Caco-2 (cell line): ENCODE measurements around the gene FNDC3A. TPM values are rescaled to one million over a fixed set of nuclear protein-coding genes. Genes with fewer than 3 reads are reported as not detected.

Experiments used
- BruUV-seq: library from RNA; stranded (reverse); fragments of 400-500 nt; replicated peaks from 2 replicates; lab custom pipeline; 2021; lab: Mats Ljungman, UMichigan
- CTCF ChIA-PET: fragments of 300-600 bp; sonication (Branson Sonifier 250); formaldehyde crosslinking; loops from one replicate; lab custom pipeline; 2022; ENCODE audit warnings: antibody characterized with exemption; lab: Charles Lee
- POLR2A ChIA-PET: fragments of 300-600 bp; sonication (Branson Sonifier 250); formaldehyde crosslinking; loops from one replicate; lab custom pipeline; 2022; ENCODE audit warnings: antibody characterized with exemption; lab: Charles Lee
- DNase-seq, 2 experiments: peaks; one replicate each; pipeline versions ENCODE4 v3.0.0 to v3.0.0-alpha.2; 2020 to 2022
- H3K27me3 ChIP-seq: replicated peaks from 2 replicates; pipeline ENCODE4 v1.6.0; 2011; ENCODE audit warnings: low read length; ENCODE audit not compliant: control insufficient read depth, insufficient read depth
- H3K36me3 ChIP-seq: 2 replicates; pipeline ENCODE4 v1.5.1; 2011; ENCODE audit warnings: low read length; ENCODE audit not compliant: control insufficient read depth, insufficient read depth
- H3K4me1 ChIP-seq: fragments of 250-450 bp; sonication (Bioruptor Pico); 2 replicates; pipeline ENCODE4 v1.5.1; 2020; ENCODE audit warnings: mild to moderate bottlenecking
- H3K4me3 ChIP-seq: 2 replicates; pipeline ENCODE4 v1.5.1; 2011; ENCODE audit warnings: low read depth, mild to moderate bottlenecking, control low read depth, low read length
- H3K9me3 ChIP-seq: fragments of 250-450 bp; sonication (Bioruptor Pico); 2 replicates; pipeline ENCODE4 v1.5.1; 2020; ENCODE audit warnings: mild to moderate bottlenecking, moderate library complexity
- H3K27ac Mint-ChIP-seq: one replicate; pipeline ENCODE4 v1.8.0; 2022; ENCODE audit warnings: mixed read lengths; ENCODE audit not compliant: unreplicated experiment
- H3K27me3 Mint-ChIP-seq: one replicate; pipeline ENCODE4 v1.8.0; 2022; ENCODE audit warnings: mixed read lengths; ENCODE audit not compliant: insufficient read depth, unreplicated experiment
- H3K36me3 Mint-ChIP-seq: one replicate; pipeline ENCODE4 v1.8.0; 2022; ENCODE audit warnings: mild to moderate bottlenecking, mixed read lengths; ENCODE audit not compliant: insufficient read depth, unreplicated experiment
- H3K4me1 Mint-ChIP-seq: one replicate; pipeline ENCODE4 v1.8.0; 2022; ENCODE audit warnings: low read depth, mixed read lengths; ENCODE audit not compliant: unreplicated experiment
- H3K4me3 Mint-ChIP-seq: one replicate; pipeline ENCODE4 v1.8.0; 2022; ENCODE audit warnings: mild to moderate bottlenecking, moderate library complexity, mixed read lengths; ENCODE audit not compliant: unreplicated experiment
- H3K9me3 Mint-ChIP-seq: one replicate; pipeline ENCODE4 v1.8.0; 2022; ENCODE audit warnings: mixed read lengths; ENCODE audit not compliant: unreplicated experiment
- CTCF ChIP-seq, 2 experiments: fragments of 200-600 bp in 1 of 2; IDR thresholded peaks; 1 replicate in 1 of 2; 2 replicates in 1 of 2; pipeline versions ENCODE4 v1.5.1 to v1.8.0; 2011 to 2022; ENCODE audit warnings: antibody characterized with exemption in 1 of 2, control low read depth in 1 of 2, inconsistent platforms in 1 of 2, low read depth in 1 of 2, low read length in 1 of 2, mild to moderate bottlenecking in 1 of 2, moderate library complexity in 1 of 2; ENCODE audit not compliant: insufficient read depth in 1 of 2, severe bottlenecking in 1 of 2, unreplicated experiment in 1 of 2
- intact Hi-C: fragments of 100-400 bp; cut with micrococcal nuclease; formaldehyde crosslinking; loops from one replicate; pipeline ENCODE4 v1.10.0; 2022; ENCODE audit not compliant: unreplicated experiment
- total RNA-seq: library from RNA; stranded (reverse); gene quantifications from 2 replicates; pipeline ENCODE4 v1.2.3, GENCODE V29; 2022

FNDC3A gene
- total RNA-seq, 1 experiment from 2014 or later: 32.5 TPM

- DNase-seq: no peak
- peak overlapping the region; percentile 88 for H3K27ac Mint-ChIP-seq
- ChIA-PET CTCF (interaction anchor here (0.6 to 2.1 kb wide), 5 partner anchors 10 to 364 kb away, joined by 3 to 20 read pairs (median 5); partner anchors contain the start of gene MLNR), POLR2A (interaction anchor here (0.5 to 2.0 kb wide), 4 partner anchors 11 to 201 kb away, joined by 3 to 10 read pairs (median 4); partner anchors contain the start of genes CAB39L and SETDB2)
- intact Hi-C loops: loop anchor here (1.0 kb wide), 1 partner anchor 8 kb away; no protein-coding TSS in a partner anchor
- H3K27me3 Mint-ChIP-seq: peaks cover 2% of the 10 kb centered on the region
- H3K4me3 Mint-ChIP-seq: peak overlapping the region; percentile 89
- Histone ChIP-seq H3K36me3 (no peaks in the 10 kb centered on the region), H3K9me3 (no peaks in the 10 kb centered on the region), H3K27me3 (no peaks in the 10 kb centered on the region), H3K4me3 (peak overlapping the region; percentile 97), H3K4me1 (peaks cover 4% of the 10 kb centered on the region; the same call in 1 of the 2 replicates)
- BruUV-seq: TSS peak; percentile 84
- no peaks in the 10 kb centered on the region for H3K9me3 Mint-ChIP-seq
- no peaks in the 10 kb centered on the region for H3K4me1 Mint-ChIP-seq
- no peak for TF ChIP-seq CTCF (IDR thresholded peaks at IDR 0.05; ENCODE audit: insufficient read depth in 1 of 2, low read depth in 1 of 2, low read length in 1 of 2, severe bottlenecking in 1 of 2, unreplicated experiment in 1 of 2)
- peaks cover 5% of the 10 kb centered on the region for H3K36me3 Mint-ChIP-seq
These were observed 271.3 kb downstream of the FNDC3A start for GRCh38 chr13:49246850-49247642.

GRCh38 chr13:49247643-49248621 lies 272.2 kb downstream of the FNDC3A start, which contains the start of gene CDADC1:
CDADC1 (plus strand) TSS chr13:49247925; CDS start chr13:49248038, 113 bp downstream.
- no peaks in the 10 kb centered on the region for H3K27me3 ChIP-seq
- no peaks in the 10 kb centered on the region for H3K36me3 ChIP-seq
- H3K27me3 Mint-ChIP-seq: peaks cover 2% of the 10 kb centered on the region
- H3K9me3 ChIP-seq: no peaks in the 10 kb centered on the region
- intact Hi-C loops: loop anchor here (1.0 kb wide), 3 partner anchors 9 to 359 kb away; no protein-coding TSS in a partner anchor
- TF ChIP-seq CTCF (IDR thresholded peaks at IDR 0.05; ENCODE audit: insufficient read depth in 1 of 2, low read depth in 1 of 2, low read length in 1 of 2, severe bottlenecking in 1 of 2, unreplicated experiment in 1 of 2): no peak
- peak within 1 kb of the TSS; percentile 89 for H3K4me3 Mint-ChIP-seq
- DNase-seq: peak; percentile 98
- CTCF ChIA-PET: interaction anchor here (0.5 to 2.1 kb wide), 9 partner anchors 11 to 363 kb away, joined by 3 to 20 read pairs (median 5); partner anchors contain the start of gene MLNR
- H3K4me1 Mint-ChIP-seq: no peaks in the 10 kb centered on the region
- peaks cover 5% of the 10 kb centered on the region for H3K36me3 Mint-ChIP-seq
- POLR2A ChIA-PET: interaction anchor here (0.5 to 2.0 kb wide), 6 partner anchors 11 to 298 kb away, joined by 3 to 10 read pairs (median 4); partner anchors contain the start of genes CAB39L and SETDB2
- BruUV-seq: TSS peak; percentile 43
- H3K4me1 ChIP-seq: peaks cover 4% of the 10 kb centered on the region; the same call in 1 of the 2 replicates
- peak within 1 kb of the TSS; percentile 97 for H3K4me3 ChIP-seq
- H3K9me3 Mint-ChIP-seq: no peaks in the 10 kb centered on the region
- peak within 1 kb of the TSS; percentile 88 for H3K27ac Mint-ChIP-seq
